Endothelial cell of umbilical vein (primary cell): ENCODE data around the gene CNTFR. TPM values are rescaled to one million over a fixed set of nuclear protein-coding genes. Genes with fewer than 3 reads are reported as not detected.

Source experiments
- BruUV-seq: library from RNA; stranded (reverse); fragments of 400-500 nt; replicated peaks from 2 replicates; lab custom pipeline; 2021; lab: Mats Ljungman, UMichigan
- CTCF ChIA-PET: fragments of 300-600, 350-600 bp; sonication (Branson Sonifier 250); formaldehyde crosslinking; loops from one replicate; lab custom pipeline; 2021; ENCODE audit warnings: antibody characterized with exemption, inconsistent platforms; lab: Charles Lee
- POLR2A ChIA-PET: fragments of 300-600, 350-600 bp; sonication (Branson Sonifier 250); formaldehyde crosslinking; loops from one replicate; lab custom pipeline; 2021; ENCODE audit warnings: antibody characterized with exemption, inconsistent platforms; lab: Charles Lee
- DNase-seq: peaks from one replicate; pipeline ENCODE4 v3.0.0-alpha.2; 2011; ENCODE audit warnings: low read depth, low spot score
- FAIRE-seq: peaks from 2 replicates; lab custom pipeline; 2011; peaks lifted over from hg19 to GRCh38; lab: Jason Lieb, UNC
- H2AFZ ChIP-seq: 2 replicates; pipeline ENCODE4 v1.6.0; 2012; ENCODE audit warnings: low read depth, low read length, control low read depth, inconsistent platforms
- H3K27ac ChIP-seq: 2 replicates; pipeline ENCODE4 v1.5.1; 2011; ENCODE audit warnings: low read depth, mild to moderate bottlenecking, control low read depth, low read length, moderate library complexity; ENCODE audit not compliant: insufficient read depth
- H3K27me3 ChIP-seq, 2 experiments: 2 replicates each; pipeline versions ENCODE4 v1.6.0 to v1.6.1; 2011; ENCODE audit warnings: low read length in 2 of 2, mixed read lengths in 1 of 2; ENCODE audit not compliant: control insufficient read depth in 2 of 2, insufficient read depth in 2 of 2
- H3K36me3 ChIP-seq, 2 experiments: 2 replicates in 1 of 2; 3 replicates in 1 of 2; pipeline ENCODE4 v1.5.1; 2011; ENCODE audit warnings: low read length in 2 of 2, mild to moderate bottlenecking in 1 of 2, moderate library complexity in 1 of 2; ENCODE audit not compliant: control insufficient read depth in 2 of 2, insufficient read depth in 2 of 2; ENCODE audit errors: extremely low read depth in 1 of 2
- H3K4me1 ChIP-seq: 3 replicates; pipeline ENCODE4 v1.5.1; 2011; ENCODE audit warnings: mild to moderate bottlenecking, low read length; ENCODE audit not compliant: control insufficient read depth, insufficient read depth; ENCODE audit errors: extremely low read depth
- H3K4me2 ChIP-seq: 2 replicates; pipeline ENCODE4 v1.6.1; 2011; ENCODE audit warnings: low read length, control low read depth, mixed read lengths; ENCODE audit not compliant: insufficient read depth
- H3K4me3 ChIP-seq, 3 experiments: fragments of 200-600 bp in 1 of 3; sonication (generic), shearing (Covaris generic) in 1 of 3; replicated peaks in 1 of 3; 2 replicates each; pipeline ENCODE4 v1.5.1; 2011 to 2016; ENCODE audit warnings: control low read depth in 3 of 3, low read length in 3 of 3, mild to moderate bottlenecking in 2 of 3, inconsistent platforms in 1 of 3, low read depth in 1 of 3, moderate library complexity in 1 of 3; ENCODE audit not compliant: insufficient read depth in 1 of 3
- H3K79me2 ChIP-seq: 2 replicates; pipeline ENCODE4 v1.6.0; 2012; ENCODE audit warnings: low read length, inconsistent platforms; ENCODE audit not compliant: control insufficient read depth, insufficient read depth
- H3K9ac ChIP-seq: replicated peaks from 2 replicates; pipeline ENCODE3; 2011; ENCODE audit warnings: low read length, control low read depth; ENCODE audit not compliant: insufficient read depth; ENCODE audit errors: extremely low read depth
- H3K9me1 ChIP-seq: replicated peaks from 3 replicates; pipeline ENCODE4 v1.6.0; 2011; ENCODE audit warnings: mild to moderate bottlenecking, low read length; ENCODE audit not compliant: control insufficient read depth, insufficient read depth; ENCODE audit errors: extremely low read depth
- H3K9me3 ChIP-seq: replicated peaks from 2 replicates; pipeline ENCODE4 v1.5.1; 2012; ENCODE audit warnings: low read length, inconsistent platforms; ENCODE audit not compliant: control insufficient read depth, insufficient read depth
- H4K20me1 ChIP-seq: replicated peaks from 2 replicates; pipeline ENCODE3; 2011; ENCODE audit warnings: mild to moderate bottlenecking, low read length; ENCODE audit not compliant: control insufficient read depth, insufficient read depth; ENCODE audit errors: extremely low read depth
- CTCF ChIP-seq, 2 donors: IDR thresholded peaks; 1 replicate in 1 of 2; 2 replicates in 1 of 2; pipeline ENCODE4 v1.5.1; 2011; ENCODE audit warnings: low read length in 2 of 2, mild to moderate bottlenecking in 2 of 2, moderate library complexity in 2 of 2, control low read depth in 1 of 2, inconsistent platforms in 1 of 2, low read depth in 1 of 2; ENCODE audit not compliant: insufficient read depth in 1 of 2; ENCODE audit errors: extremely low read depth in 1 of 2
- EZH2 ChIP-seq: IDR thresholded peaks from 2 replicates; pipeline ENCODE4 v1.6.1; 2012; ENCODE audit warnings: borderline replicate concordance, low read depth, mild to moderate bottlenecking, moderate library complexity, low read length, inconsistent platforms; ENCODE audit not compliant: severe bottlenecking
- FOS ChIP-seq: IDR thresholded peaks from 2 replicates; pipeline ENCODE4 v1.6.1; 2011; ENCODE audit warnings: mild to moderate bottlenecking, low read length, moderate library complexity, borderline replicate concordance; ENCODE audit not compliant: insufficient read depth
- GATA2 ChIP-seq: IDR thresholded peaks from 2 replicates; pipeline ENCODE4 v1.7.0; 2011; ENCODE audit warnings: low read depth, mild to moderate bottlenecking, moderate library complexity, mixed read lengths, low read length; ENCODE audit not compliant: insufficient read length, insufficient read depth
- JUN ChIP-seq: IDR thresholded peaks from 2 replicates; pipeline ENCODE4 v1.6.1; 2011; ENCODE audit warnings: borderline replicate concordance, low read depth; ENCODE audit not compliant: insufficient read length, insufficient read depth
- MAX ChIP-seq: IDR thresholded peaks from 2 replicates; pipeline ENCODE4 v1.6.1; 2011; ENCODE audit not compliant: insufficient read depth, insufficient read length
- MYC ChIP-seq: IDR thresholded peaks from one replicate; pipeline ENCODE4 v1.6.1; 2011; ENCODE audit warnings: mild to moderate bottlenecking, low read depth, low read length
- POLR2A ChIP-seq: IDR thresholded peaks from 2 replicates; pipeline ENCODE4 v1.6.1; 2012; ENCODE audit warnings: low read depth, mild to moderate bottlenecking, control low read depth, low read length
- POLR2AphosphoS5 ChIP-seq: IDR thresholded peaks from 2 replicates; pipeline ENCODE4 v1.6.1; 2012; ENCODE audit warnings: low read depth, mild to moderate bottlenecking, control low read depth, low read length, moderate library complexity; ENCODE audit not compliant: insufficient read depth
- dilution Hi-C: fragments of 300-500 bp; cut with MboI; formaldehyde crosslinking; loops from one replicate; pipeline ENCODE4 v1.15.0; 2019; ENCODE audit warnings: low sequenced_read_pairs; ENCODE audit not compliant: extremely low pct_ligation_motif_present
- intact Hi-C: fragments of 100-400 bp; cut with micrococcal nuclease; formaldehyde crosslinking; loops from one replicate; pipeline ENCODE4 v1.10.0; 2022
- polyA plus RNA-seq, 4 experiments: library from polyadenylated mRNA; depleted of rRNA in 3 of 4; stranded (reverse) in 3 of 4; unstranded in 1 of 4; fragments of >200 nt; gene quantifications; 2 replicates each; pipeline versions ENCODE4 v1.2.1 to v1.2.3, GENCODE V29; 2011 to 2012; ENCODE audit warnings: missing spikeins in 1 of 4
- total RNA-seq: library from RNA; stranded (reverse); gene quantifications from 2 replicates; pipeline ENCODE4 v1.2.3, GENCODE V29; 2021

The CNTFR gene
- total and polyA plus RNA-seq, 2 donors (not counting 3 experiments of a cell fraction or from before 2014, with no cell fraction given), result not detected

GRCh38 chr9:34510497-34511468 is 78.7 kb downstream of the CNTFR start:
- intact Hi-C loops, result no loop called here
- POLR2A ChIA-PET, result no interaction called here
- no peaks in the 10 kb centered on the region for H3K36me3 ChIP-seq
- CTCF ChIA-PET, result interaction anchor here (1.0 to 6.2 kb wide), 4 partner anchors 9 to 107 kb away, joined by 3 to 21 read pairs (median 4); no protein-coding TSS in a partner anchor
- H4K20me1 ChIP-seq, result no peaks in the 10 kb centered on the region
- no peaks in the 10 kb centered on the region for H3K79me2 ChIP-seq
- H2AFZ ChIP-seq, result no peak overlapping the region
- H3K9me3 ChIP-seq, result no peaks in the 10 kb centered on the region
- FAIRE-seq, result no peak
- no peak overlapping the region for H3K4me3 ChIP-seq
- dilution Hi-C loops, result loop anchor here (25.0 kb wide), 1 partner anchor 98 kb away; no protein-coding TSS in a partner anchor
- no peak for DNase-seq
- no peak overlapping the region for H3K27ac ChIP-seq
- TF ChIP-seq EZH2 (no peak), GATA2 (no peak), MAX (no peak), FOS (no peak), MYC (no peak), JUN (no peak), POLR2A (no peak), POLR2AphosphoS5 (no peak), CTCF (IDR thresholded peaks at IDR 0.05; ENCODE audit: extremely low read depth in 1 of 2, insufficient read depth in 1 of 2, low read depth in 1 of 2, low read length in 2 of 2) (no peak)
- no peak overlapping the region for H3K9ac ChIP-seq
- no peaks in the 10 kb centered on the region for H3K4me1 ChIP-seq
- no peaks in the 10 kb centered on the region for H3K9me1 ChIP-seq
- no TSS peak for BruUV-seq
- peaks cover 2 to 3% of the 10 kb centered on the region in 2 experiments for H3K27me3 ChIP-seq
- H3K4me2 ChIP-seq, result no peak overlapping the region
